ENCODE measurements around the gene CCNK. TPM values are rescaled to one million over a fixed set of nuclear protein-coding genes. Genes with fewer than 3 reads are reported as not detected.

The CCNK gene
- total RNA-seq, 1 experiment from 2014 or later, result 104 TPM

DNA sequence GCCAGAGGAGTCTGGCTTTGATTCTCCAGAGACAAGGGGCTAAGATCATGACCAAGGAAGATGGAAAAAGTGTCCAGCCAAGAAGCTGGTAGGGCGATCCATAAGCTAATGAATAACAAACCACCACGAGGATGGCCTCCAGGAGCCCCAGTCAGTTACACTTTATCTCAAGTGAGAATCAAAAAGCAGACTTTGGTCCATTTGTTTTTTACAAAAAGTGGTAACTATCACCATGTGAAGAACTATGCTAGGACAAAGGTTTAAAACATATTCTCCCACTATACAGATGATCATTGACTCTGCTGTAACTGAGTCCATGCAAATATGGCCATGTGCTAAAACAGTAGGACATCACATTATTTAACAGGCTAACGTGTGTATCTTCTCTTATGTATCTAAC lies 14.5 kb upstream of the CCNK start:
- ChIA-PET POLR2A (no interaction called here), CTCF (no interaction called here)
- no peaks in the 10 kb centered on the region for H3K9me3 Mint-ChIP-seq (ENCODE audit: unreplicated experiment)

GRCh38 chr14:99467336-99468078 lies 13.7 kb upstream of the CCNK start:
- DNase-seq, result no peak
- no peaks in the 10 kb centered on the region for H3K27me3 ChIP-seq (replicated peaks; ENCODE audit: control insufficient read depth, insufficient read depth, low read length)
- no peak overlapping the region for H3K4me3 ChIP-seq (ENCODE audit: low read depth, low read length)
- no peaks in the 10 kb centered on the region; the same call in 1 of the 2 replicates for H3K36me3 ChIP-seq (ENCODE audit: control insufficient read depth, insufficient read depth, low read length)
- peaks cover 35% of the 10 kb centered on the region for H3K4me1 Mint-ChIP-seq (ENCODE audit: low read depth, unreplicated experiment)
- H3K27me3 Mint-ChIP-seq (ENCODE audit: insufficient read depth, unreplicated experiment), result no peaks in the 10 kb centered on the region
- CTCF ChIA-PET, result no interaction called here
- no peak overlapping the region for H3K4me3 Mint-ChIP-seq (ENCODE audit: unreplicated experiment)
- intact Hi-C loops (cut with micrococcal nuclease; ENCODE audit: unreplicated experiment), result no loop called here
- H3K9me3 ChIP-seq, result no peaks in the 10 kb centered on the region
- TF ChIP-seq, protein P1, sequence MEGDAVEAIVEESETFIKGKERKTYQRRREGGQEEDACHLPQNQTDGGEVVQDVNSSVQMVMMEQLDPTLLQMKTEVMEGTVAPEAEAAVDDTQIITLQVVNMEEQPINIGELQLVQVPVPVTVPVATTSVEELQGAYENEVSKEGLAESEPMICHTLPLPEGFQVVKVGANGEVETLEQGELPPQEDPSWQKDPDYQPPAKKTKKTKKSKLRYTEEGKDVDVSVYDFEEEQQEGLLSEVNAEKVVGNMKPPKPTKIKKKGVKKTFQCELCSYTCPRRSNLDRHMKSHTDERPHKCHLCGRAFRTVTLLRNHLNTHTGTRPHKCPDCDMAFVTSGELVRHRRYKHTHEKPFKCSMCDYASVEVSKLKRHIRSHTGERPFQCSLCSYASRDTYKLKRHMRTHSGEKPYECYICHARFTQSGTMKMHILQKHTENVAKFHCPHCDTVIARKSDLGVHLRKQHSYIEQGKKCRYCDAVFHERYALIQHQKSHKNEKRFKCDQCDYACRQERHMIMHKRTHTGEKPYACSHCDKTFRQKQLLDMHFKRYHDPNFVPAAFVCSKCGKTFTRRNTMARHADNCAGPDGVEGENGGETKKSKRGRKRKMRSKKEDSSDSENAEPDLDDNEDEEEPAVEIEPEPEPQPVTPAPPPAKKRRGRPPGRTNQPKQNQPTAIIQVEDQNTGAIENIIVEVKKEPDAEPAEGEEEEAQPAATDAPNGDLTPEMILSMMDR (IDR thresholded peaks at IDR 0.05; ENCODE audit: insufficient read depth in 1 of 2, low read depth in 1 of 2, low read length in 1 of 2, severe bottlenecking in 1 of 2, unreplicated experiment in 1 of 2), result no peak
- POLR2A ChIA-PET, result interaction anchor here (0.9 kb wide), 1 partner anchor 13 kb away, joined by 3 read pairs; the partner anchor contains the start of genes CCNK and SETD3
- H3K4me1 ChIP-seq, result peaks cover 7% of the 10 kb centered on the region
- no peaks in the 10 kb centered on the region for H3K9me3 Mint-ChIP-seq (ENCODE audit: unreplicated experiment)
- peaks cover 20% of the 10 kb centered on the region for H3K36me3 Mint-ChIP-seq (ENCODE audit: insufficient read depth, unreplicated experiment)
- H3K27ac Mint-ChIP-seq (ENCODE audit: unreplicated experiment), result no peak overlapping the region
- no TSS peak for BruUV-seq (replicated peaks)

More for the DNA sequence above, 14.5 kb upstream of the CCNK start:
- H3K36me3 ChIP-seq (ENCODE audit: control insufficient read depth, insufficient read depth, low read length), result no peaks in the 10 kb centered on the region; the same call in 1 of the 2 replicates
- Mint-ChIP-seq H3K4me3 (ENCODE audit: unreplicated experiment) (no peak overlapping the region), H3K27me3 (ENCODE audit: insufficient read depth, unreplicated experiment) (no peaks in the 10 kb centered on the region), H3K27ac (ENCODE audit: unreplicated experiment) (peak overlapping the region; percentile 53), H3K36me3 (ENCODE audit: insufficient read depth, unreplicated experiment) (peaks cover 26% of the 10 kb centered on the region), H3K4me1 (ENCODE audit: low read depth, unreplicated experiment) (peaks cover 43% of the 10 kb centered on the region)
- no peaks in the 10 kb centered on the region for H3K9me3 ChIP-seq
- BruUV-seq (replicated peaks), result no TSS peak
- H3K4me3 ChIP-seq (ENCODE audit: low read depth, low read length), result no peak overlapping the region
- intact Hi-C loops (cut with micrococcal nuclease; ENCODE audit: unreplicated experiment), result no loop called here
- no peak for DNase-seq
- H3K4me1 ChIP-seq, result peaks cover 15% of the 10 kb centered on the region
- no peaks in the 10 kb centered on the region for H3K27me3 ChIP-seq (replicated peaks; ENCODE audit: control insufficient read depth, insufficient read depth, low read length)
- TF ChIP-seq, protein P1 (IDR thresholded peaks at IDR 0.05; ENCODE audit: insufficient read depth in 1 of 2, low read depth in 1 of 2, low read length in 1 of 2, severe bottlenecking in 1 of 2, unreplicated experiment in 1 of 2), result no peak

- H3K4me1 ChIP-seq, result peaks cover 2% of the 10 kb centered on the region; the same call in 1 of the 2 replicates
- H3K27me3 Mint-ChIP-seq (ENCODE audit: insufficient read depth, unreplicated experiment), result no peaks in the 10 kb centered on the region
- TF ChIP-seq, protein P1 (IDR thresholded peaks at IDR 0.05; ENCODE audit: insufficient read depth in 1 of 2, low read depth in 1 of 2, low read length in 1 of 2, severe bottlenecking in 1 of 2, unreplicated experiment in 1 of 2), result no peak
- ChIA-PET CTCF (no interaction called here), POLR2A (interaction anchor here (0.9 kb wide), 1 partner anchor 13 kb away, joined by 3 read pairs; the partner anchor contains the start of genes CCNK and SETD3)
- H3K4me1 Mint-ChIP-seq (ENCODE audit: low read depth, unreplicated experiment), result peaks cover 32% of the 10 kb centered on the region
- DNase-seq, result no peak
- peaks cover 15% of the 10 kb centered on the region for H3K36me3 Mint-ChIP-seq (ENCODE audit: insufficient read depth, unreplicated experiment)
- H3K9me3 ChIP-seq, result no peaks in the 10 kb centered on the region
- intact Hi-C loops (cut with micrococcal nuclease; ENCODE audit: unreplicated experiment), result no loop called here
- H3K4me3 ChIP-seq (ENCODE audit: low read depth, low read length), result no peak overlapping the region
- H3K27me3 ChIP-seq (replicated peaks; ENCODE audit: control insufficient read depth, insufficient read depth, low read length), result no peaks in the 10 kb centered on the region
- H3K4me3 Mint-ChIP-seq (ENCODE audit: unreplicated experiment), result no peak overlapping the region
- H3K27ac Mint-ChIP-seq (ENCODE audit: unreplicated experiment), result no peak overlapping the region
- no peaks in the 10 kb centered on the region; the same call in 1 of the 2 replicates for H3K36me3 ChIP-seq (ENCODE audit: control insufficient read depth, insufficient read depth, low read length)
- no peaks in the 10 kb centered on the region for H3K9me3 Mint-ChIP-seq (ENCODE audit: unreplicated experiment)
- no TSS peak for BruUV-seq (replicated peaks)
Measured at GRCh38 chr14:99468081-99468480, 13.1 kb upstream of the CCNK start.

Measured in Caco-2 (cell line).